Measurements from ENCODE around the gene KSR1.

- TF ChIP-seq CTCF (conservative IDR thresholded peaks at IDR 0.05 in 1 of 2, IDR thresholded peaks at IDR 0.05 in 1 of 2; ENCODE audit: low read depth in 1 of 2, low read length in 2 of 2) (no peak), EZH2 (IDR thresholded peaks at IDR 0.05; ENCODE audit: low read length, missing control alignments) (no peak)
Measured at GRCh38 chr17:27541301-27542023, 85.2 kb downstream of the KSR1 start.
